Dermis blood vessel endothelial cell (primary cell): ENCODE measurements around the gene ZDHHC4. TPM values are rescaled to one million over a fixed set of nuclear protein-coding genes. Genes with fewer than 3 reads are reported as not detected.
"Not testable (repeated sequence)": the region's sequence is repeated elsewhere in the genome, so short reads cannot be mapped to it uniquely, and the experiment has no call there.

Experiments
- DNase-seq: peaks from one replicate; pipeline ENCODE4 v3.0.0; 2010
- total RNA-seq: library from RNA; depleted of rRNA; stranded (reverse); fragments of >200 nt; gene quantifications from 2 replicates; pipeline ENCODE4 v1.2.3, GENCODE V29; 2014

The ZDHHC4 gene
- total RNA-seq, 1 donor from 2014 or later: 37.1 TPM

DNA sequence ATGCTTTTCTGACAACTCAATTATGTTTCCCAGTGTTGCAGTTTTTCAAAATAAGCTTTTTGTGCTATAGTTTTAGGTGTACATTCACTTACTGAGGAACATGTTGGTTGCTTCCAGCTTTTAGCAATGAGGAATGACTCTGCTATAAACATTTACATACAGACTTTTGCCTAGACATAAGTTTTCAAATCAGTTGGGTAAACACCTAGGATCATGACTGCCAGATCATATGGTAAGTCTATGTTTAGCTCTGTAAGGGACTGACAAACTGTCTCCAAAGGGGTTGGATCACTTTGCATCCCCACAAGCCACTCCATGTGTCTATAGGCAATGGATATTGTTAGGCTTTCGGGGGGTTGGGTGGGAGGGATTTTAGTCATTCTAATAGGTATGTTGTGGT, 15.1 kb upstream of the ZDHHC4 start:
- no peak for DNase-seq

DNA sequence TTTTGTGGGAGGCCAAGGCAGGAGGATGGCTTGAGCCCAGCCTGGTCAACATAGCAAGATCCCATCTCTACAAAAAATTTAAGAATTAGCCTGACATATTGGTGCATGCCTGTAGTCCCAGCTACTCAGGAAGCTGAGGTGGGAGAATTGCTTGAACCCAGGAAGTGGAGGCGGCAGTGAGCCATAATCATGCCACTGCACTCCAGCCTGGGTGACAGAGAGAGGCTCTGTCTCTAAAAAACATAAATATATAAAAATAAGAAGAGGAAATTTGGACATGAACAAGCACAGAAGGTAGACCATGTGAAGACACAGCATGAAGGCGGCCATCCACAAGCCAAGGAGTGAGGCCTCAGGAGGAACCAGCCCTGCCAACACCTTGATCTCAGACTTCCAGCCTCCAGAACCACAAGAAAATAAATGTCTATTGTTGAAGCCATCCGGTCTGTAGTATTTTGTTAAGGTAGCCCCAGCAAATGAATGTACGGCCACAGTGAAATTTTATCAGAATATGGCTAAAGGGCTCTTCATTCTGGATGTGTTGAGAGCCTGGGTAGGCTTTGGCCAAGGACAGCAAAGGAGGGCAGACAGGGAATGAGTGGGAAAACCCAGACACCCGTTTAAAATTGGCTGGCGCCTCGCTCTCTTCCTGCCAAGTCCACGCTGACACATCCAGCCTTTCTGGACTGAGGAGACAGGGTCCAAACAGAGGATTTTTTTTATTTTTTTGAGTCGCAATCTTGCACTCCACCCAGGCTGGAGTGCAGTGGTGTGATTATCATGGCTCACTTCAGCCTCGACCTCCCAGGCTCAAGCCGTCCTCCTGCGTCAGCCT, 13.1 kb upstream of the ZDHHC4 start:
- DNase-seq: no peak

DNA sequence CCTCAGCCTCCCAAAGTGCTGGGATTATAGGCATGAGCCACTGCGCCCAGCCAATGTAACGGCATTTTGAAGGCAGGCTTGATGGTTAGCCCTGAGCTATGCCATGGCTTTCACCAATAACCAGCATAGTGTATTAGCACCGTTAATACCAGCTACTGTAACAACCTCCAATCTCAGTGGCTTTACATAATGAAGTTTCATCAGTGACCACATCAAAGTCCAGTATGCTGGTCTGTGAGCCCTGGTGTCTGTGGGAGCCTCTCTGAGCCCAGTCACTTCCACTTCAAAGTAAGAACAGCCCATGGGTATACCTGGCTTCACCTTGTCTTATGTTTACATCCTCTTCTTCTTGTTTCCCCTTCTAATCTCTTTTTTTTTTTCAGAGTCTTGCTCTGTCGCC, 11.6 kb upstream of the ZDHHC4 start:
- DNase-seq: no peak

DNA sequence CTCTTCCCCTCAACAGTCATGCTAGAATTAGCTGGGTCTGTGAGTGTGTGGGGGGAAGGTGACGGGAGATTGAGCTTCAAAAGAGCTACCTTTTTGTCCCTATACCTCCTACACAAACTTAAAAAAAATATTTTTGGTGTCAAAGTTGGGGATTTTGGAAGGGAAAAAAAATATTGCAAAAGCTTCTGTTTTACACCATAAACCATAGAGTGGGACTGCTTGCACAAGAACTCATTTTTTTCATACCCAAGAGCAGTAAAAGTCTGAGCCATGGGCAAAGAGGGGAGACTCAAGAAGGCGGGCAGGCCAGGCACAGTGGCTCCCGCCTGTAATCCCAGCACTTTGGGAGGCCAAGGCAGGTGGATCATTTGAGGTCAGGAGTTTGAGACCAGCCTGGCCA, 9.4 kb upstream of the ZDHHC4 start:
- no peak for DNase-seq

DNA sequence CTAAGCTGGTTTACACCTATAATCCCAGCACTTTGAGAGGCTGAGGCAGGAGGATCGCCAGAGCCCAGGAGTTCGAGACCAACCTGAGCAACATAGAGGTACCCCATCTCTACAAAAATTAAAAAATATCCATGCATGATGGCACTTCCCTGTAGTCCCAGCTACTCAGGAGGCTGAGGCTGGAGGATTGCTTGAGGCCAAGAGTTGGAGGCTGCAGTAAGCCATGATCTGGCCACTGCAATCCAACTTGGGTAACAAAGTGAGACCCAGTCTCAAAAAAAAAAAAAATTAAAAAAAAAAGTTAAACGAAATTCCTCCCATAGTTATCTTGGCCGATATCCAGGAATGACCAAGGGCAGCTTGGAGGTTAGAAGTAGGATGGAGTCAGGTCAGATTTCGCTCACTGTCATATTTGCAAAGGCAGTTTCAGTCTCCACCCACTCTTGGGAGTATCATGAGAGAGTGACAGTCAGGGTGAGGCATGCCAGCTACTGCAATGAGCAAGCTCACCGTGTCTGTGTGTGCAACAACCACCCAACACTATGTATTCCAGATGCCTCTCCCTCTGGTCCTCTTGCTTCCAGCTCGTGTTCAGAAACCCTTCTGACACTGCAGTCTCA, 6.0 kb upstream of the ZDHHC4 start:
- DNase-seq: no peak

DNA sequence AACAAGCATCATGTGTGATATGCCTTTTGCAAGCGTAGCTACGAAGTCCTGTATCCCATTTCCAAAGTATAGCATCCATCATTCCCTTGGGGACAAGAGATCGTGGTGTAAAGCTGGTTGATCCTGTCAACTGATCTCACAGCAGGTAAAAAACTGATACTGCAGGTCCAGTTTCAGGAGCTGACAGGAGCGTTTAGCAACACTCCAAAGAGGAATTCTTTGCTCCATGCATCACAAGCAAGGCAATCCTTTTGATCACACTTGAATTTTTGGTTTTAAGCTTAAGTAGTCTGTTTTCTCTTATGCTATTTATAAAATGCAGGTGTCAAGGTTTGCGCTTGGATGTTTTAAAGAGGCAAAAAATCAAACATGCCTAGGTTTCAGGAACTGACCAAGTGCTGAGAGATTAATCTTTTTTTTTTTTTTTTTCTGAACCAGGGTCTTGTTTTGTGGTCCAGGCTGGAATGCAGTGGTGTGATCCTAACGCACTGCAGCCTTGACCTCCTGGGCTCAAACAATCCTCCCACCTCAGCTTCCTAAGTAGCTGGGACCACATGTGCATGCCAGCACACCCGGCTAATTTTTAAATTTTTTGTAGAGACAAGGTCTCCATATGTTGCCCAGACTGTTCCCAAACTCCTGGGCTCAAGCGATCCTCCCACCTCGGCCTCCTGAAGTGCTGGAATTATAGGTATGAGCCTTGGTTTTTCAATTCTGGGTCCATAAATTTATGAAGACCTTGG, 1.8 kb upstream of the ZDHHC4 start:
- no peak for DNase-seq

DNA sequence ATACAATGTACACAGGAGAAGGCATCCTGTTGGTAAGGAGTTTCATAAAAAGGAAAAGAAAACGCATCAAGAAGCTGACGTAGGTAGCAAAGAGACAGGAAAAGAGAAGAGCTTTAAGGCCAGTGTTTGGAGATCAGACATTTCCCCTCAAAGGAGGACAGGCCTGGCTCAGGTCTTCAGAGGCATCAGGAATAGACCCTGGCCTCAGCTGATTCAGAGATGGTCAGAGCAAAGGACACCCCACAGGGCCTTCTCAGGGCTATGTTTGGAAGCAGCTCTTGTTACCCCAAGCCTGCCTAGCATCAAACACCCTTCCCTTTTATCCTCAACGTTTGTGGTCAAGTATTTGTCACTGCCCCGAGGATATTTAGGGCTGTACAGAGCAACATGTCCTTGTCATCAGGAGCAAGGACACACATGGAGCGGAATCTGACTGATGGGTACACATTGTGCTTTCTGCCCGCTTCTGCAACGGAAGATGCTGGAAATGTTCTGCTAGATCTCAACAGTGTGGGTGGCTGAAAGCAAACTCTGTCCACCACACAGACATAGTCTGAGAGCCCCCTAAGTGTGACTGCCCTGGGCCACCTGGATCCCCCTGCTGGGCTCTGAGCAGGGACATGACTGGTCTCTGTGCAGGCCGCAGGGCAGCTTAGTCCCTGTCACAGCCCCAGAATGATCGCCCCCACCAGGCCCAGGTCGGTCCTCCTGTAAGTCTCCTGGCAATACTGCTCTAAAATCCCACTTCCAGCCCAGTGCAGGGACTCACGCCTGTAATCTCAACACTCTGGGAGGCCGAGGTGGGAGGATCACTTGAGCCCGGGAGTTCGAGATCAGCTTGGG, 1.0 kb upstream of the ZDHHC4 start:
- DNase-seq: no peak

DNA sequence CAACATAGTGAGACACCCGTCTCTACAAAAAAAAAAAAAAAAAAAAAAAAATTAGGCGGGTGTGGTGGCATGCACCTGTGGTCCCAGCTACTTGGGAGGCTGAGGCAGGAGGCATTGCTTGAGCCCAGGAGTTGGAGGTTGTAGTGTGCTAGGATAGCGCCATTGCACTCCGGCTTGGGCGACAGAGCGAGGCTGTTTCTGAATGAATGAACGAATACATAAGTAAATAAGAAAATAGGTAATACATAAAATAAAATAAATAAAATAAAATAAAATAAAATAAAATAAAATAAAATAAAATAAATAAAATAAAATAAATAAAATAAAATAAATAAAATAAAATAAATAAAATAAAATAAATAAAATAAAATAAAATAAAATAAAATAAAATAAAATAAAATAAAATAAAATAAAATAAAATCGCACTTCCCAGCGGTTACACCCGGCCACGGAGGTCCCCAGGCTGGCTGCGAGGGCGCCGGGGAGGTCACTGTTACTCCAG, 336 bp upstream of the ZDHHC4 start:
- DNase-seq: peak; percentile 31

DNA sequence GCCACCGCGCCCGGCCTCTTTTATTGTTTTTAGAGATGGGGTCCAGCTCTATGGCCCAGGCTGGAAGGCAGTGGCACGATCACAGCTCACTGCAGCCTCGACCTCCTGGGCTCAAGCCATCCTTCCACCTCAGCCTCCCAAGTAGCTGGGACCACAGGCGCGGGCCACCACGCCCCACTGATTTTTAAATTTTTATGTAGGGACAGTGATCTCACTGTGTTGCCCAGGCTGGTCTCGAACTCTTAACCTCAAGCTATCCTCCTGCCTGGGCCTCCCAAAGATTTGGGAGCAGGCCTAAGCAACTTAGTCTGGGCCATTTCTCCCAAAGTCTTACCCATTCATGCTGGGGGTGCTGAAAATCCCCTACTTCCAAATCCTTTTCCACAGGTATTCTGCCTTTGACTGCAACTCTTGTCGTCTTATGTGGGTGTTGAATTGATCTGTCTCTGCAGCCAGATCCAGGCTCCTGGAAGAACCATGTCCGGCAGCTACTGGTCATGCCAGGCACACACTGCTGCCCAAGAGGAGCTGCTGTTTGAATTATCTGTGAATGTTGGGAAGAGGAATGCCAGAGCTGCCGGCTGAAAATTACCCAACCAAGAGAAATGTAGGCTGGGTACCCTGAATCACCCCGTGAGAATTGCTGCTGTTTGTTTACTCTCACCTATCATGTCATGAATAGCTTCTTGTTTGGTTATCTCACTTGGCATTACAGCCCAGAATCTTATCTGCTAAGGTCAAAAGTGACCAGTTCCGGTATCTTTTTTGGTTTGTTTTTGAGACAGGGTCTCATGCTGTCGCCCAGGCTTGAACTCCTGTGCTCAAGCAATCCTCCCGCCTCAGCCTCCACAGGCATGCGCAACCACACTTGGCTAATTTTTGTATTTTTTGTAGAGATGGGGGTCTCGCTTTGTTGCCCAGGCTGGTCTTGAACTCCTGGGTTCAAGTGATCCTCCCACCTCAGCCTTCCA, 1.1 kb downstream of the ZDHHC4 start:
- no peak for DNase-seq

DNA sequence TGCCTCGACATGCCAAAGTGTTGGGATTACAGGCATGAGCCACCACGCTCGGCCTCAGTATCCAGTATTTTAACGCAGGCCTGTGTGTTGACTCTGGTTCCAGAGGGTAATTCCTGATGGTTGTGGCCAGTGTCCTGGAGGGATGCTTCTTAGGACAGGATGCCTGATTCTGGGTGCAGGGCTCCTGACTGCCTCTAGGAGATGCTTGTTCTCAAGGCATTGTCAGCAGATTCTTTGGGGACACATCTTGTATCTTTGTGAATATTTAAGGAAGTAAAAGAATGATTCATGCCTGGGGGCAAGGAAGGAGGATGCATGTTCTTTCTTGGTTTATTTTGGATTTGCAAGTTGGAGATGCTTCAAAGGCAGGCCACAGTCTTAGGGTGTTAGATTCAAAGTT, 2.2 kb downstream of the ZDHHC4 start:
- peak; percentile 29 for DNase-seq

DNA sequence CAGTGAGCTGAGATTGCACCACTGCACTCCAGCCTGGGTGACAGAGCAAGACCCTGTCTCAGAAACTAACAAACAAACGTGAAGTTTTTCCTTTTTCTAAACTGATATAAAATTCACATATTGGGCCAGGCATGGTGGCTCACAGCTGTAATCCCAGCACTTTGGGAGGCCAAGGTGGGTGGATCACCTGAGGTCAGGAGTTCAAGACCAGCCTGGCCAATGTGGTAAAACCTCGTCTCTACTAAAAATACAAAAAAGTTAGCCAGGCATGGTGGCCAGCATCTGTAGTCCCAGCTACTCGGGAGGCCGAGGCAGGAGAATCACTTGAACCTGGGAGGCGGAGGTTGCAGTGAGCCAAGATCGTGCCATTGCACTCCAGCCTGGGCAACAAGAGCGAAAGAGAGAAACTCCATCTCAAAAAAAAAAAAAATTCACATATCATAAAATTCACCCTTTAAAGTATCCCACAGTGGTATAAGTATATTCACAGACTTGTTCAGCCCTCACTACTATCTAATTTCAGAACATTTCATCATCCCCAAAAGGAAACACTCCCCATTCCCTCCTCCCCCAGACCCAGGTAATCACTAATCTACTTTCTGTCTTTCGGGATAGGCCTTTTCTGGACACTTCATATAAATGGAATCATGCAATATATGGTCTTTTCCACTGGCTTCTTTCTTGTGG, 8.6 kb downstream of the ZDHHC4 start:
- not testable (repeated sequence) for DNase-seq

DNA sequence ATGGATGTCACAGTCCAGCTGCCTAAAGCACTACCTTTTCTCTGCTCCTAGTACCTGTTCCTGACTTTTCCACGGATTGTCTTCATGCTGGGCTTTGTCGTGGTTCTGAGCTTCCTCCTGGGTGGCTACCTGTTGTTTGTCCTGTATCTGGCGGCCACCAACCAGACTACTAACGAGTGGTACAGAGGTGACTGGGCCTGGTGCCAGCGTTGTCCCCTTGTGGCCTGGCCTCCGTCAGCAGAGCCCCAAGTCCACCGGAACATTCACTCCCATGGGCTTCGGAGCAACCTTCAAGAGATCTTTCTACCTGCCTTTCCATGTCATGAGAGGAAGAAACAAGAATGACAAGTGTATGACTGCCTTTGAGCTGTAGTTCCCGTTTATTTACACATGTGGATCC, 11.3 kb downstream of the ZDHHC4 start:
- DNase-seq: no peak

DNA sequence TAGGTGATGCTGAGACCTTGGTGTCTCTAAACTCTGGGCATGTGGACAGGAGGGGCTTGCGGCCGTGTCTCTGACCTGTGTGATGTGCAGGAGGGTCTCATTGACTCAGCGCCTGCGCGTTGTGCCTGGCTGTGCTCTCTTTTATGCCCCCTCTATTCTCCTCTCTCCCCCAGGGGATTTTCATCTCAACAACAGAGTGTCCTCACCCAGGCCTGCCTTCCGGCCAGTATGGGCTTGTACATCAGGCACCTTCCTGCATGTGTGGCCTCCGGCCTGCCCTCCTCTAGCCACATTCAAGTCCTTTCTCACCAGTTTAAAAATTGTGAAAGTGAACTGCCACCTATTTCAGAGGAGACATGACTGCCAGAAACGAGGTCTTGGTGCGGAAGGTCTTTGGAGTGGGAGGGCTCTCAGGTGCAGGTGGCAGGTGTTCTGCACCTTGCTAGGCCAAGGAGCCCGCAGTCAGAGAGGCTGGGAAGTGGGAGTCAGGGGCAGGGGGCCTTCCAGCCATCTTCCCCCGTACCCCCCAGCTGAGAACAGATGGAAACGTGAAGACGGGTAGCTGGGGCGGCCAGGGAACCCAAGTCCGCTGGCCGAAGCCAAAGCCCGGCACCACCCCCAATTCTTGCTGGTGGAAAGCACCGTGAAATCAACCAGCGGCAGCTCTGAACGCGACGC, 12.0 kb downstream of the ZDHHC4 start:
- DNase-seq: no peak

DNA sequence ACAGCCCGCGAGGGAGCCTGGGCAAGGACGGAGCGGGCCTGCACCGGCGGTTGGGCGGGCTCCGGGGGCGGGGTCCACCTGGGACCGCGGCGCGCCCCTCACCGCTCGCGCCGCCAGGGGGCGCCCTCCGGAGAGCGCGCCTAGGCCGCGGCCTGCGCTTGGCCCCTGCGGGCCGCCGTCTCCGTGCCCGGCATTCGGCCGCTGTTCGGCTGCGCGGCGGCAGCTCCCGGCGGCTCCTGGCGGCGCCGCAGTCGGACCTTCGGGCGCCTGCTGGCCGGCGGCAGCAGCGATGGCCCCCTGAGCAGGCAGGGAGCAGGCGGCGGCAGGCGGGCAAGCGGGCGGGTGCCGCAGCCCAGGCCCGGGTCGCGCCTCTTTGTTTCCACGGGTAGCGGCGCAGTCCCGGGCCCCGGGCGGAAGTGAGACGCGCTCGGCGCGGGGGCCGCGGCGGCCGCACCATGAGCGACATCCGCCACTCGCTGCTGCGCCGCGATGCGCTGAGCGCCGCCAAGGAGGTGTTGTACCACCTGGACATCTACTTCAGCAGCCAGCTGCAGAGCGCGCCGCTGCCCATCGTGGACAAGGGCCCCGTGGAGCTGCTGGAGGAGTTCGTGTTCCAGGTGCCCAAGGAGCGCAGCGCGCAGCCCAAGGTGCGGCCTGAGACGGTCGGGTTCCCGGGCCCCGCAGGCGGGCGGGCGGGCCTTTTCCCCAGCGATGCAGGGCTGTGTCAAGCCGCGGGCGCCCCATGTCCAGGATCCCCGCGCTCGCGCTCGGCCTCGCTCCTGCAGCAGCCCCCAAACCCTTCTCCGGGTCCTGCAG, 12.8 kb downstream of the ZDHHC4 start, which contains the start of gene INTS15:
TSS of gene INTS15 (plus strand) at position 193 of the 816 bp plus-strand sequence. CDS start at position 456, 263 bp downstream.
- peak; percentile 88 for DNase-seq

DNA sequence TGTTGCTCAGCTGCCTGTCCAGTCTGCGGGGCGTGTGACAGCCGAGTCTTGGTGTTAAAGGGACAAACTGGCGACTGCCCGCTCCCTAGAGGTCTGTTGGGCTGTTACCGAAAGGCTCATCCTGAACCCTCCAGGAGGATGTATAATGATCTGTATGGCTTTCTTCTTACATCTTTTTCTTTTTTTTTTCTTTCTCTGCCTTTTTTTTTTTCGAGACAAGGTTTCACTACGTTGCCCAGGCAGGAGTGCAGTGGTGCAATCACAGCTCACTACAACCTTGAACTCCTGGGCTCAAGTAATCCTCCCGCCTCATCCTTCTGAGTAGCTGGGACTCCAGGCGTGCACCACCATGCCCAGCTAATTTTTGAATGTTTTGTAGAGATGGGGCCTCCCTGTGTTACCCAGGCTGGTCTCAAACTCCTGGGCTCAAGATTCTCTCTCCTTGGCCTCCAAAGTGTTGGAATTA, 13.4 kb downstream of the ZDHHC4 start:
- no peak for DNase-seq

DNA sequence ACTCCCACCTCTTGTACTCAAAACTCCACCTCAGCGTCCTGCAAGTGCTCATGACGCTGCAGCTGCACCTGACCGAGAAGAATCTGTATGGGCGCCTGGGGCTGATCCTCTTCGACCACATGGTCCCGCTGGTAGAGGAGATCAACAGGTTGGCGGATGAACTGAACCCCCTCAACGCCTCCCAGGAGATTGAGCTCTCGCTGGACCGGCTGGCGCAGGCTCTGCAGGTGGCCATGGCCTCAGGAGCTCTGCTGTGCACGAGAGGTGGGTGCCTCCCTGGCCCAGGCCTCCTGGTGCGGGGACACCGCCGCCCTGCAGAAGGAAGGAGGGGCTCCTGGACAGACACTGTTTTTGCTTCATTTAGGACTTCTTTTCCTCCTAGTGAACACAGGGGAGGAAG, 22.8 kb downstream of the ZDHHC4 start:
- no peak for DNase-seq

DNA sequence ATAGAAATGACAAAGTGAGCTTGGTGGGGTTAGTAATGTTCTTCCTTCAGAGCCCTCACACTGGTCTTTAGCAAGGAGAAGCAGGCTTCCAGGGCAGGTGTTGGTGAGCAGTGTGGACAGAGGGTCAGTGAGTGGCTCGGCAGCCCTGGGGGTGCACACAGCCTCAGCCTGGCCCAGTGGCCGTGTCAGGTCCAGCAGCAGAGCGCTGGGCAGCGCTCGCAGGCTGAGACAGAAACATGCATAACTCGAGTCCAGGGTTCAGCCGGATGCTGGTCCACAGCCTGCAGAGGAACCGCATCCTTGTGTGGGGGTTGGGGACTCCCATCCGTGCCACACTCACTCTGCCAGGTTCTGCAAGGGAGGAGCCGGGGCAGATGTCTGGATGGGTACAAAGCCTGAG, 27.2 kb downstream of the ZDHHC4 start:
- DNase-seq: no peak

DNA sequence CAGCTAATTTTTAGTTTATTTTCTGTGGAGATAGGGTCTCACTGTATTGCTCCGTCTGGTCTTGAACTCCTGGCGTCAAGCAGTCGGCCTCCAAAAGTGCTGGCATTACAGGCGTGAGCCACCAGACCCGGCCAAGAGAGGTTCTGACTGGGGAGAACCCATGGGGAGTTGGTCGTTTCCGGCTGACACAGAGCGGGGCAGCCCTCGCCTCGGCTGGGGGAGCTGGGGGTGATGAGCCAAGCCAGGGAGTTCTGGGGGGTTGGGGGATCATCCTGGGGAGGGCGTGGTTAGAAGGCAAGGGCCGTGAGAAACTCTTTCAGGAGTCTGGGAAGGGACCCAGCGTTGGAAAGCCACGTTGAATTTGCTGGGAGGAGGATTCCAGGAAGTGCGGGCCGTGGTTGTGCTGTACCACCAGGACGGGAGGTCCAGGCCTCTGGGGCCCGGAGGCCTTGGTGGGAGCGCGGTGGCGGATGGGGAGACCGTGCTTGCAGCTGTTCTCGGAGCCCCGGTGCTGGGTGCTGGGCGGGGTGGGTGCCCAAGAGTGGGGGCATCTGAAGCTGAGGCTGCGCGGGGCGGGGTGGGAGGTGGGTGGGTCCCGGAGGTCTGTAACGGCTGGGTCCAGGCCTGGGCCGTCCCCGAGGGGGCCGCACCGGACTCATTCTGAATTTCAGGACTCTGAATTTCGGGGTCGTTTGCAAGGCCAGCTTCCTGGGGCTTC, 29.8 kb downstream of the ZDHHC4 start:
- no peak for DNase-seq
